ENCODE results near the gene EXTL1.

DNA sequence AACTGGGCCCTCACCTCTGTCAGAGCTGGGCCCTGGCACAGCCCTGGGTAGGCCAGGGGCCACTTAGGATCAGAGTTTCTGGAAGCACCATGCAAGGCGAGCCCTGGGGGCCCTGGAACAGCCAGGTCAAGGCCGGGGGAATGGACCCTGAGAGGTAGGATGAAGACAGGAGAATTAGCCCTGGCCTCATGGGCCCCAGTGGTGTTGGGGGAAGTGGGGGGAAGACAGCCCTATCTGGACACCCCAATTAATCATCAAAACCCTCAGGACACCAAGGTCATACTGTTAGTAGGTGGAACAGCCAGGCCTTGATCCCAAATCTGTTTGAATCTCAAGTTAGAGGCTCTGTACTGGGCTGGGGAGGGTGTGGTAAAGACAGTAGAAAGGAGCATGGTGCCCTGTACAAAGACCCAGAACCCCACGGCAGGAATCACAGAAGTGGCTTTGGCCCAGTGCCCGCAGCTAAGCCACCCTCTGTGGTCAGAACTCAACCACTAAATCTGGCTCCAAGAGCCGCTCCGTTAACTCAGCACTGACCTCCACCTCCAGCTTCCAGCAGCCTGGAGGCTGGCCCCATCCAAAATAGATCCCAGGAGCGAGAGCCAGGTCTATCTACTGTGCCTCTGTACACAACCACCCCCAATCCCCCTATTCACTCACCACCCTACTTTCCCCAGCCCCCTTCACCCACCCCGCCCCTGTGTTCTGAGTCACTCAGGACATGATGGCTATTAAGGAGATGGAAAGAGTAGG lies 59.9 kb downstream of the EXTL1 start:
- TF ChIP-seq CTCF (conservative IDR thresholded peaks at IDR 0.05; ENCODE audit: low read depth, low read length) = no peak
- TF ChIP-seq EZH2phosphoT487 (IDR thresholded peaks at IDR 0.05; ENCODE audit: borderline replicate concordance, low read length) = no peak

Data from PC-3 (cell line).